Central memory CD8-positive, alpha-beta T cell (primary cell): ENCODE data around the gene ZDHHC6.
"Not testable (repeated sequence)": the region's sequence is repeated elsewhere in the genome, so short reads cannot be mapped to it uniquely, and the experiment has no call there.

Source experiments
- ATAC-seq: fragments of 150-1000 bp; cut with Tn5 transposase; replicated peaks from 2 replicates; pipeline ENCODE4 v1.10.0; 2022; ENCODE audit warnings: mild to moderate bottlenecking, moderate FRiP score, moderate number of reproducible peaks; ENCODE audit not compliant: poor library complexity, severe bottlenecking; ENCODE audit errors: extremely low read depth
- DNase-seq, 2 donors: peaks; one replicate each; pipeline ENCODE4 v3.0.0; 2021; ENCODE audit warnings: low spot score in 2 of 2
- H3K27ac Mint-ChIP-seq: one replicate; pipeline ENCODE4 v1.8.0; 2022; ENCODE audit warnings: low read depth, mild to moderate bottlenecking, moderate library complexity, mixed read lengths
- H3K27me3 Mint-ChIP-seq: one replicate; pipeline ENCODE4 v1.8.0; 2022; ENCODE audit warnings: mixed read lengths
- H3K36me3 Mint-ChIP-seq: one replicate; pipeline ENCODE4 v1.8.0; 2022; ENCODE audit warnings: mild to moderate bottlenecking, moderate library complexity, mixed read lengths; ENCODE audit not compliant: insufficient read depth
- H3K4me1 Mint-ChIP-seq: one replicate; pipeline ENCODE4 v1.8.0; 2022; ENCODE audit warnings: mixed read lengths
- H3K4me3 Mint-ChIP-seq: one replicate; pipeline ENCODE4 v1.8.0; 2022; ENCODE audit warnings: mild to moderate bottlenecking, moderate library complexity, mixed read lengths
- H3K9me3 Mint-ChIP-seq: one replicate; pipeline ENCODE4 v1.8.0; 2022; ENCODE audit warnings: mixed read lengths

Gene ZDHHC6

DNA sequence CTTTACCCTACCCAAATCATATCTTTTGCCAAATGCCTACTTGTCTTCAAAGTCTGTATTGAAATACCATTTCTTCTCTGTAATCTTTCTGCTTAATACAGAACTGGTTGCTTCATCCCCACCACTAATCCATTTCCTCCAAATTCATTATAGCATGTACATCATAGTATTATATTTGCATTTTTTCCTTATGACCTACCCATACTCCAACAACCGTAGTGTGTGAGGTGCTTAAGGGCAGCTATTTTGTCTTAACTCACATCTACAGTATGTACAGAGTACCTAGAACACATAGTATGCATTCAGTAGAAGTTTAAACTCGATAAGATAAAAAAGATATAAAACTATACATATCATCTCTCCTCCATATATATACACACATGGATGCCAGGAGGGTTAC, 49.1 kb downstream of the ZDHHC6 start:
- H3K4me3 Mint-ChIP-seq: no peak overlapping the region
- H3K36me3 Mint-ChIP-seq: peaks cover 30% of the 10 kb centered on the region
- H3K27ac Mint-ChIP-seq: no peak overlapping the region
- H3K4me1 Mint-ChIP-seq: peaks cover 17% of the 10 kb centered on the region
- DNase-seq (no peak), ATAC-seq (no peak)
- H3K9me3 Mint-ChIP-seq: no peaks in the 10 kb centered on the region
- H3K27me3 Mint-ChIP-seq: no peaks in the 10 kb centered on the region

DNA sequence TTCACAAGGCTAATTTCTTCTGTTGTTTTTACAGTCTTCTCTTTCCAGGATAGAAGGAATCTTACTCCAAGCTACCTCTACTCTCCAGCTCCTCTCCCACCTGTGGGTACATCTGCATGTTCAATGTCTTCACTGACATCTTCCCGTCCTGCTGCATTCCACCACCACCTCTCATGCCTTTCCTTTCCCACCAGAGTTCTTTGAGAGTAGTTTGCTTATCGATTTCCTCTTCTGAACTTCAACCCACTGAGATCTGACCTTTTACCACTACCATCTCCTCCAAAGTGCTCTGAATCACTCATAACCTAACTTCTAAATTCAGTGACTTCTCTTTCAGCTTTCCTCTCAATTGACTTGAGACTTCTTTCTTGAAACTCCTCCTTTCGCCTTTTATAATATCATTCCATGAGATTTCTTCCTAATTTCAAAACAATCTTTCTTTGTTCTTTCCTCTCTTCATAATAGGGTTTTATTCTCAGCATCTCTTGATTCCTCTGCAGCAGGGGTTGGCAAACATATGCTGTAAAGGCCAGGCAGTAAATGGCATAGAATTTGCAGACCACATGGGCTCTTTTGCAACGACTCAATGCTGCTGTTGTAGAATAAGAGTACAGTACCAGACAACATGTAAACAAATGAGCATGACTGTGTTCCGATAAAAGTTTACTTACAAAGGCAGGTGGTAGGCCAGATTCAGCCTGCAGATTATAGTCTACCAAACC, 50.7 kb downstream of the ZDHHC6 start:
- DNase-seq (no peak), ATAC-seq (no peak)
- Mint-ChIP-seq H3K27me3 (no peaks in the 10 kb centered on the region), H3K4me3 (no peak overlapping the region), H3K27ac (no peak overlapping the region), H3K4me1 (peaks cover 20% of the 10 kb centered on the region), H3K9me3 (no peaks in the 10 kb centered on the region), H3K36me3 (peaks cover 24% of the 10 kb centered on the region)

DNA sequence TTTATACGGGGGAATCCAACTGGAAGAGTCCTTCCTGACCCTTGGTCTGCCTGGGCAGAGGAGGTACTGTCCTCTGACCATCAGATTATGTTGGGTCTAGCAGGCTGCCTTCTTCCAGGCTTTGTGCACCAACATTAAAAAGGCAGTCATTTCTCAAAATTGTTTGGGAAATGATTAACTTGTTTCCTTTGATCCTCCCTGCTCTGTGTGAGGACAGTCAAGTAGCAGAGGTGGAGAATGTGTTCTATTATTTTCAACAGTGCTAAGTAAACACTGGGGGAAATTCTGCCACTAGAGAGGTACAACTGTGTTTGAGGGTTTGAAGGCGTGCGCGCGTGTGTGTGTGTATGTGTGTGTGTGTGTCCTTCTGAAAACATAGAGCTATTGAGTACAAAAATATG, 52.2 kb downstream of the ZDHHC6 start:
- no peak overlapping the region for H3K4me3 Mint-ChIP-seq
- ATAC-seq (no peak), DNase-seq (no peak)
- H3K9me3 Mint-ChIP-seq: no peaks in the 10 kb centered on the region
- no peak overlapping the region for H3K27ac Mint-ChIP-seq
- H3K27me3 Mint-ChIP-seq: no peaks in the 10 kb centered on the region
- H3K4me1 Mint-ChIP-seq: peaks cover 32% of the 10 kb centered on the region
- peaks cover 14% of the 10 kb centered on the region for H3K36me3 Mint-ChIP-seq

DNA sequence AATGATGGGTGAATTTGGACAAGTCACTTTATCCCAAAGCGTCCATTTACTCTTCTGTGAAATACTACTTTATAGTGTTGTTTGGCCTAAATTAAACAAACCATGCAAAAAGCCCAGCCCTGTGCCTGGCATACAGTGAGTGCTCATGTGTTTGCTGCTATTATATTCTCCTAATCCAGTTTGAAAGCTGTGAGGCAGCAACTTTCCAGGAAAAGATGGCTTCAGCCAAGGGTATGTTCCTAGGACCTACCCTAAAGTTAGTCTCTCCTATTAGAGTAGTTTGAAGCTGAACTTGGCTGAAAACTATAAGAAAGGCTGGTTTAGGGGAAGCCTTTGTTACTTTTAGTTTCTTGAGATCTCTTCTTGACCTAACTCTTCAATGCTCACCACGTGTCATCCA, 52.9 kb downstream of the ZDHHC6 start:
- no peaks in the 10 kb centered on the region for H3K27me3 Mint-ChIP-seq
- no peak overlapping the region for H3K27ac Mint-ChIP-seq
- peaks cover 39% of the 10 kb centered on the region for H3K4me1 Mint-ChIP-seq
- H3K36me3 Mint-ChIP-seq: peaks cover 9% of the 10 kb centered on the region
- DNase-seq (no peak), ATAC-seq (no peak)
- no peaks in the 10 kb centered on the region for H3K9me3 Mint-ChIP-seq
- no peak overlapping the region for H3K4me3 Mint-ChIP-seq

DNA sequence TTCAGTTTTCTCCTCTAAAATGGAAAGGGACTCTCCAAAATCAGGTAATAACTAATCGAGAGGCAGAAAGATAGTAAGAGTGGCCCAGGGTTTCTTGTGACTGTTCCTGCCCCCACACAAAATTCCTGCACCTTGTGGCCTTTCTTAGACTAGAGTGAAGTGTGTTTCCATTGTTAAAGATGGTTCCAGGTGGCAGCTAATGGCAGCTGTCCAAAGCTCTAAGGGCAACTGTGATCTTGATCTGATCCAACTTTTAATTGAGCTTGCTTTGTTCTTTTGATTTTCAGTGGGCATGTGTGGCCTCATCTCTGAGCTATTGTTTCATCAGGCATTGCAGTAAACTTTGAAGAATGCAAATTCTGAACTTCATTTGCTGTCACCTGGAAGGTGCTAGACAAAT, 53.4 kb downstream of the ZDHHC6 start:
- ATAC-seq: no peak
- DNase-seq: no peak
- no peak overlapping the region for H3K27ac Mint-ChIP-seq
- no peak overlapping the region for H3K4me3 Mint-ChIP-seq
- no peaks in the 10 kb centered on the region for H3K27me3 Mint-ChIP-seq
- peaks cover 44% of the 10 kb centered on the region for H3K4me1 Mint-ChIP-seq
- H3K36me3 Mint-ChIP-seq: peaks cover 4% of the 10 kb centered on the region
- no peaks in the 10 kb centered on the region for H3K9me3 Mint-ChIP-seq

DNA sequence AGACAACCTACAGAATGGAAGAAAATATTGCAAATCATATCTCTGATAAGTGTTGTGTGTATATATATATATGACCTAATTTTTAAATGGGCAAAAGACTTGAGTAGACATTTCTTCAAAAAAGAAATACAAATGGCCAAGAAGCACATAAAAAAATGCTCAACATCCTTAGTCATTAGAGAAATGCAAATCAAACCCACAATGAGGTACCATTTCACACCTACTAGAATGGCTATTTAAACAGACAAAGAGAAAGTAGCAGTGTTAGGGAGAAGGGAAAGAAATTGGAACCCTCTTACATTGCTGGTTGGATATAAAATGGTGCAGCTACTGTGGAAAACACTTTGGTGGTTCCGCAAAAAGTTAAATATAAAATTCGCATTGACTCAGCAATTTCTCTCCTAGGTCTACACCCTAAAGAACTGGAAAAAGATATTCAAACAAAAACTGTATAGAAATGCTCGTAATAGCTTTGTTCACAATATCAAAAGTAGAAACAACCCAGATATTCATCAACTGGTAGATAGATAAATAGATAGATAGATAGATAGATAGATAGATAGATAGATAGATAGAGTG, 56.5 kb downstream of the ZDHHC6 start:
- H3K4me3 Mint-ChIP-seq: no peak overlapping the region
- H3K9me3 Mint-ChIP-seq: no peaks in the 10 kb centered on the region
- H3K27me3 Mint-ChIP-seq: no peaks in the 10 kb centered on the region
- peaks cover 7% of the 10 kb centered on the region for H3K36me3 Mint-ChIP-seq
- ATAC-seq (no peak), DNase-seq (no peak)
- peak overlapping the region; percentile 83 for H3K27ac Mint-ChIP-seq
- H3K4me1 Mint-ChIP-seq: peaks cover 69% of the 10 kb centered on the region

DNA sequence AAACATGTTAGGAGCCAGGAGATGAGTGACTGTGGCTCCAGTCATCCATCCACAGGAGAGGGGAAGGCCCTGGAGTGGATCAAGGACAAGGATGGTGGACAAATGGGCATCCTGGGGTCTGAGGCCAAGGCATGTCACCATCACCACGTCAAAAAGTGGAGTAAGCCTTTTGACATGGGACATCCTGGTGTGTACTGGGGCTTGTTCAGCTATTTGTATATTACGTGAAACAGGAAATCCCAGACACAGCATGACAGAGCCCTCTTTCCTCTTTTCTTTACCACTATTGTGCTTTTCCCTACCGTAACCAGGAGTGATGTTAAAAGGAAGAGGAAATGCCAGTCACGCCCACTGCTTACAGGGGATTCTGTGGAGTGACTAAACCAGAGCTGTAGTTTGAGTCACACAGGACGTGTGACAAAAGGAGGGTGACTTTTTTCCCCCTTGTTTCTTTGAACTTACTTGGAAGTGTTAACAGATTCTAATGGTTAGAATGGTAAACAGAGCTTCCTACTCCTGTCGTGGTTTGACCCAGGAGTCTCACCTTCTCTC, 57.4 kb downstream of the ZDHHC6 start:
- Mint-ChIP-seq H3K4me1 (peaks cover 76% of the 10 kb centered on the region), H3K9me3 (no peaks in the 10 kb centered on the region), H3K27me3 (no peaks in the 10 kb centered on the region), H3K27ac (peak overlapping the region; percentile 83), H3K4me3 (peak overlapping the region; percentile 53), H3K36me3 (peaks cover 12% of the 10 kb centered on the region)
- ATAC-seq (peak; percentile 83), DNase-seq (no peak)

DNA sequence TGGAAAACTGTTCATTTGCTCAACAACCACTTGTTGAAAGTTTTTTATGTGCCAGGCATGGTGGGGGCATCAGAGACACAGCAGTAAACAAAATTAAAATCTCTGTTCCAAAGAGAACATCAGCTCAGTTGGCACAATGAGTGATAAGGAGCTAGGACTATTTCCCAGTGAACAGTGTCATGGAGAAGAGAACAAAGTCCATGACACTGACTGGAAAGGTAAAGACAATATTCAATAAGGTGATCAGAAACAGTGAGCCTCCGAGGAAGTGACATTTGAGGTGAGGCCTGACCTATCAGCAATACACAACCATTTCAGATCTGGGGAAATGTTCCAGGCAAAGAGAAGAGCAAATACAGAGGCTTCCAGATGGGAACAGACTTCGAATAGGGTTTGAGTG, 58.2 kb downstream of the ZDHHC6 start:
- Mint-ChIP-seq H3K27me3 (no peaks in the 10 kb centered on the region), H3K27ac (peak overlapping the region; percentile 83), H3K9me3 (no peaks in the 10 kb centered on the region), H3K36me3 (peaks cover 9% of the 10 kb centered on the region), H3K4me3 (no peak overlapping the region), H3K4me1 (peaks cover 79% of the 10 kb centered on the region)
- DNase-seq (no peak), ATAC-seq (no peak)

DNA sequence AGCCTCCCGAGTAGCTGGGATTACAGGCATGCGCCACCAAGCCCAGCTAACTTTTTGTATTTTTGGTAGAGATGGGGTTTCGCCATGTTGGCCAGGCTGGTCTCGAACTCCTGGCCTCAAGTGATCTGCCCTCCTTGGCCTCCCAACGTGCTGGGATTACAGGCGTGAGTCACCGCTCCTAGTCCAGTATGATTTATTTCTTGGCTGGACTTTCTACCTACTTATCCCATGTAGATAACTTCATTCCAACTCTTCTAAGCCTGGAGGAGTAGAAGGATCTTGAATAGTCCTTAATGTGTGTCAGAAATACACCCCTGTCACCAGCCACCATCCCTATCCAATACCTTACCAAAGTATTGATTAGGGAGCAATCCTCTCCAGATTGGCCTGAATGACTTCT, 58.7 kb downstream of the ZDHHC6 start:
- H3K36me3 Mint-ChIP-seq, ATAC-seq, DNase-seq, H3K27me3 Mint-ChIP-seq, H3K9me3 Mint-ChIP-seq, H3K4me3 Mint-ChIP-seq: not testable (repeated sequence)
- Mint-ChIP-seq H3K4me1 (peaks cover 78% of the 10 kb centered on the region), H3K27ac (peak overlapping the region; percentile 83)

DNA sequence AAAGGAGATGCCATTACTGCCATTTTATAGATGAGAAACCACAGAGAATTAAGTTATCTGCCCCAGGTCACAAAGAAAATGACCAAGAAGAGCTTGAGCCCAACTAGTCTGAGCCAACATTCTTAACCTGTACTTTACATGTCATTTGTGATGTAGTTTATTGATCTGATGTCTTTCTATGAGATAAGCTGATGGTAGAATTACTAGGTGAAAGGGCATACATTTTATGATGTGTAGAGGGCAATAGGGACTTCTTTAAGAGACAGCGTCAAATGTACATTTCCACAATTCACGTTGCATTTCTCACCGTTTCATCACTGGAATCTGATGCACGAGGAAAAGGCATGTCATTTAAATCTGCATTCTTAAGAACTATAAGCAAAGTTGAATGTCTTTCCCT, 61.5 kb downstream of the ZDHHC6 start:
- H3K4me1 Mint-ChIP-seq: peaks cover 88% of the 10 kb centered on the region
- DNase-seq: no peak
- no peak for ATAC-seq
- peak overlapping the region; percentile 47 for H3K27ac Mint-ChIP-seq
- no peak overlapping the region for H3K4me3 Mint-ChIP-seq
- peaks cover 18% of the 10 kb centered on the region for H3K36me3 Mint-ChIP-seq
- H3K9me3 Mint-ChIP-seq: no peaks in the 10 kb centered on the region
- no peaks in the 10 kb centered on the region for H3K27me3 Mint-ChIP-seq

DNA sequence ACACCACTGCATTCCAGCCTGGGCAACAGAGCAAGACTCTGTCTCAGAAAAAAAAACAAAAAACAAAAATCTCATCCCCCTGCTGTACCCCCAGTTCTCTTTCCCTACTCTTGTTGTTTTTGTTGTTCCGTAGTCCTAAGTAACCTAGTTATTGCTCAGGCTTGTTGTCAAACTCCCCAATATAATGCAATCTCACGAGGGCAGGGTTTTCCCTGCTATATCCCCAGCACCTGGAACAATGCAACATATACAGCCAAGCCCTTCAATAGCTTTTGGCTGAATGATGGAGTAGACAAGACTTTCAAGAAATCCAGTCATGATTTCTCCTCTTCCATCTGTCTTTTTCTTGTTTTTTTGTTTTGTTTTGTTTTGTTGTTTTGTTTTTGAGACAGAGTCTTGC, 62.6 kb downstream of the ZDHHC6 start:
- DNase-seq: no peak
- H3K27me3 Mint-ChIP-seq: no peaks in the 10 kb centered on the region
- peaks cover 19% of the 10 kb centered on the region for H3K36me3 Mint-ChIP-seq
- no peak for ATAC-seq
- H3K27ac Mint-ChIP-seq: peak overlapping the region; percentile 47
- H3K4me1 Mint-ChIP-seq: peaks cover 88% of the 10 kb centered on the region
- no peak overlapping the region for H3K4me3 Mint-ChIP-seq
- H3K9me3 Mint-ChIP-seq: no peaks in the 10 kb centered on the region

DNA sequence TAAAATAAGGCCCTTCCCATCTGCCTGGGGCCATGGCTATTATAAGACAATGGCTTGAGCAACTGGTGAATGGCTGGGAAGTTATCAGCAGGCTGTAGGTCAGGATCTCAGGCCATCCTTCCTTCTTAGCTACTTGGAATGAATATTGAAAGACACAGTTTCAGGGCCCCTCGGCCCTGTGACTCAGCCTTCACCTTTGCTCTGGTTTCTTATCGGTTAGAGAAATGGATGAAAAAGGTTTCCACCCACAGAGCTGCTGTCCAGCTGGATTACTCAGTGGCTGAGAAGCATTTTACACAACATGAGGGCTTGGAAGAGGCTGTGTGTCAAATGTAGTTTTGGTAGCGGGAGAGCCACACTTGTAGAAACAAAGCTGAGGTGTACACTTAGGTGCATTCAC, 63.4 kb downstream of the ZDHHC6 start:
- Mint-ChIP-seq H3K27me3 (no peaks in the 10 kb centered on the region), H3K36me3 (peaks cover 19% of the 10 kb centered on the region), H3K27ac (no peak overlapping the region), H3K4me1 (peaks cover 87% of the 10 kb centered on the region), H3K9me3 (no peaks in the 10 kb centered on the region), H3K4me3 (no peak overlapping the region)
- DNase-seq (no peak), ATAC-seq (no peak)

DNA sequence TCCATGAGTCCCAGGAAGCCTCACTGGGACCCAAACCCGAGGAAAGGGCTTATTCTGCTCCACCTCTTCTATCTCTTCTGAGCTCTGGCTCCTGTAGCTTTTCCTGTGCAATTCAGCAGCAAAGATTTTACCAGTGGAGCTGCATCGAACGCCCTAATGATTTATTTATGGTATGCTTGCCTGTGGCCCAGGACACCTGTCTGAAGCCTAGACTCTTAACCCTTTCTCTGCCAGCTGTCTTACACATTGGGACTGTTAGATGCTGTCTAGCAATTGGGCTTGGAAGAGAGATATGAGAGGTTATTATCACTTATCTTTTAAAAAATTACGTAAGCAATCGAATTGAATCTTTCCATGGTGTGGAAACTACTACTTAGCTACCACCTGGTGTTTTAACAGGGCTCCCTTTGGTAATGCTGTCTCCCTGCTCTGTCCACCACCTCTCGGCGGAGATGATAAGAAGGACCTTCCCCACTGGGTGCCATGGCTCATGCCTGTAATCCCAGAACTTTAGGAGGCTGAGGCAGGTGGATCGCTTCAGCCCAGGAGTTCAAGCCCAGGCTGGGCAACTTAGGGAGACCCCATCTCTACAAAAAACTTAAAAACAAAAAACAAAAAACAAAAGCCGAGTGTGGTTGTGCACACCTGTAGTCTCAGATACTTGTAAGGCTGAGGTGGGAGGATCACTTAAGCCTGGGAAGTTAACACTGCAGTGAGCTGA, 64.0 kb downstream of the ZDHHC6 start:
- Mint-ChIP-seq H3K27ac (no peak overlapping the region), H3K4me3 (no peak overlapping the region), H3K9me3 (no peaks in the 10 kb centered on the region), H3K4me1 (peaks cover 89% of the 10 kb centered on the region), H3K27me3 (no peaks in the 10 kb centered on the region), H3K36me3 (peaks cover 19% of the 10 kb centered on the region)
- DNase-seq (no peak), ATAC-seq (no peak)
